ENCODE results near the gene CNTD1.

CNTD1 gene

GRCh38 chr17:42809250-42809649, 10.6 kb downstream of the CNTD1 start:
- Histone ChIP-seq H3K36me3 (ENCODE audit: insufficient read depth, low read length) (peaks cover 33% of the 10 kb centered on the region), H2AFZ (ENCODE audit: low read depth, low read length) (no peak overlapping the region), H3K4me1 (ENCODE audit: insufficient read depth, low read length) (no peaks in the 10 kb centered on the region), H3K4me2 (ENCODE audit: insufficient read depth, low read length) (no peak overlapping the region), H3K79me2 (ENCODE audit: insufficient read depth, low read length) (no peaks in the 10 kb centered on the region), H3K27ac (ENCODE audit: low read length) (no peak overlapping the region), H3K27me3 (ENCODE audit: insufficient read depth, low read length, poor library complexity) (no peaks in the 10 kb centered on the region), H3K9ac (ENCODE audit: low read depth, low read length) (no peak overlapping the region), H3K4me3 (ENCODE audit: low read depth in 1 of 2, low read length in 2 of 2) (no peak overlapping the region), H4K20me1 (ENCODE audit: insufficient read depth, low read length) (no peaks in the 10 kb centered on the region), H3K9me3 (ENCODE audit: insufficient read depth, low read length, severe bottlenecking) (no peaks in the 10 kb centered on the region)
- no peak for DNase-seq
- TF ChIP-seq, protein P1, sequence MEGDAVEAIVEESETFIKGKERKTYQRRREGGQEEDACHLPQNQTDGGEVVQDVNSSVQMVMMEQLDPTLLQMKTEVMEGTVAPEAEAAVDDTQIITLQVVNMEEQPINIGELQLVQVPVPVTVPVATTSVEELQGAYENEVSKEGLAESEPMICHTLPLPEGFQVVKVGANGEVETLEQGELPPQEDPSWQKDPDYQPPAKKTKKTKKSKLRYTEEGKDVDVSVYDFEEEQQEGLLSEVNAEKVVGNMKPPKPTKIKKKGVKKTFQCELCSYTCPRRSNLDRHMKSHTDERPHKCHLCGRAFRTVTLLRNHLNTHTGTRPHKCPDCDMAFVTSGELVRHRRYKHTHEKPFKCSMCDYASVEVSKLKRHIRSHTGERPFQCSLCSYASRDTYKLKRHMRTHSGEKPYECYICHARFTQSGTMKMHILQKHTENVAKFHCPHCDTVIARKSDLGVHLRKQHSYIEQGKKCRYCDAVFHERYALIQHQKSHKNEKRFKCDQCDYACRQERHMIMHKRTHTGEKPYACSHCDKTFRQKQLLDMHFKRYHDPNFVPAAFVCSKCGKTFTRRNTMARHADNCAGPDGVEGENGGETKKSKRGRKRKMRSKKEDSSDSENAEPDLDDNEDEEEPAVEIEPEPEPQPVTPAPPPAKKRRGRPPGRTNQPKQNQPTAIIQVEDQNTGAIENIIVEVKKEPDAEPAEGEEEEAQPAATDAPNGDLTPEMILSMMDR (IDR thresholded peaks at IDR 0.05; ENCODE audit: borderline replicate concordance, extremely low read depth, low read length, poor library complexity, severe bottlenecking): no peak
- no peak for TF ChIP-seq EZH2 (IDR thresholded peaks at IDR 0.05; ENCODE audit: borderline replicate concordance, low read depth, low read length, severe bottlenecking)
- no peak for ATAC-seq (ENCODE audit: insufficient read depth, low read depth)

GRCh38 chr17:42814633-42815399, 16.2 kb downstream of the CNTD1 start:
- no peak for DNase-seq
- Histone ChIP-seq H3K27ac (ENCODE audit: low read length) (no peak overlapping the region), H3K79me2 (ENCODE audit: insufficient read depth, low read length) (0 out of 2 replicates have a peak, but pooled peaks cover 2% of the 10 kb centered on the region), H2AFZ (ENCODE audit: low read depth, low read length) (no peak overlapping the region), H3K27me3 (ENCODE audit: insufficient read depth, low read length, poor library complexity) (no peaks in the 10 kb centered on the region), H3K4me1 (ENCODE audit: insufficient read depth, low read length) (no peaks in the 10 kb centered on the region), H3K9ac (ENCODE audit: low read depth, low read length) (no peak overlapping the region), H3K4me3 (ENCODE audit: low read depth in 1 of 2, low read length in 2 of 2) (no peak overlapping the region), H4K20me1 (ENCODE audit: insufficient read depth, low read length) (no peaks in the 10 kb centered on the region), H3K4me2 (ENCODE audit: insufficient read depth, low read length) (no peak overlapping the region), H3K36me3 (ENCODE audit: insufficient read depth, low read length) (peaks cover 83% of the 10 kb centered on the region), H3K9me3 (ENCODE audit: insufficient read depth, low read length, severe bottlenecking) (no peaks in the 10 kb centered on the region)
- TF ChIP-seq EZH2 (IDR thresholded peaks at IDR 0.05; ENCODE audit: borderline replicate concordance, low read depth, low read length, severe bottlenecking): no peak
- TF ChIP-seq, protein P1 (IDR thresholded peaks at IDR 0.05; ENCODE audit: borderline replicate concordance, extremely low read depth, low read length, poor library complexity, severe bottlenecking): no peak
- no peak for ATAC-seq (ENCODE audit: insufficient read depth, low read depth)

- no peak for DNase-seq
- H3K4me2 ChIP-seq (ENCODE audit: insufficient read depth, low read length): no peak overlapping the region
- no peak for TF ChIP-seq EZH2 (IDR thresholded peaks at IDR 0.05; ENCODE audit: borderline replicate concordance, low read depth, low read length, severe bottlenecking)
- TF ChIP-seq, protein P1 (IDR thresholded peaks at IDR 0.05; ENCODE audit: borderline replicate concordance, extremely low read depth, low read length, poor library complexity, severe bottlenecking): no peak
- H3K9me3 ChIP-seq (ENCODE audit: insufficient read depth, low read length, severe bottlenecking): no peaks in the 10 kb centered on the region
- no peak for ATAC-seq (ENCODE audit: insufficient read depth, low read depth)
- no peak overlapping the region for H3K27ac ChIP-seq (ENCODE audit: low read length)
- no peaks in the 10 kb centered on the region for H4K20me1 ChIP-seq (ENCODE audit: insufficient read depth, low read length)
- peaks cover 92% of the 10 kb centered on the region for H3K36me3 ChIP-seq (ENCODE audit: insufficient read depth, low read length)
- no peak overlapping the region for H2AFZ ChIP-seq (ENCODE audit: low read depth, low read length)
- peaks cover 11% of the 10 kb centered on the region for H3K4me1 ChIP-seq (ENCODE audit: insufficient read depth, low read length)
- H3K4me3 ChIP-seq (ENCODE audit: low read depth in 1 of 2, low read length in 2 of 2): no peak overlapping the region
- peaks cover 20% of the 10 kb centered on the region for H3K79me2 ChIP-seq (ENCODE audit: insufficient read depth, low read length)
- H3K27me3 ChIP-seq (ENCODE audit: insufficient read depth, low read length, poor library complexity): no peaks in the 10 kb centered on the region
- no peak overlapping the region for H3K9ac ChIP-seq (ENCODE audit: low read depth, low read length)
Measured at GRCh38 chr17:42817866-42818265, 19.2 kb downstream of the CNTD1 start.
